NCI-H2171 treated with DMSO at 0.1 percent for 48 hours (cell line): ENCODE measurements around the gene C7orf57.

Experiments used
- DNase-seq: peaks from one replicate; lab custom pipeline; 2025; lab: John Stamatoyannopoulos, UW

Gene C7orf57

GRCh38 chr7:48085433-48085791 lies 50.1 kb downstream of the C7orf57 start:
- DNase-seq: no peak

- no peak for DNase-seq
Measured at GRCh38 chr7:48085942-48086341, 50.6 kb downstream of the C7orf57 start.

- DNase-seq: no peak
Measured at GRCh38 chr7:48087349-48087748, 52.0 kb downstream of the C7orf57 start.

GRCh38 chr7:48088559-48089045 lies 53.3 kb downstream of the C7orf57 start:
- DNase-seq: peak; percentile 90

- peak; percentile 78 for DNase-seq
Measured at GRCh38 chr7:48089046-48090003, 54.0 kb downstream of the C7orf57 start, which contains the start of gene UPP1. Gene UPP1, plus strand, starts transcription at chr7:48089265. Its CDS starts 5,519 bp downstream, at chr7:48094784.

GRCh38 chr7:48090095-48090805 lies 54.9 kb downstream of the C7orf57 start:
- DNase-seq: no peak

GRCh38 chr7:48091506-48092433 lies 56.4 kb downstream of the C7orf57 start:
- DNase-seq: no peak

GRCh38 chr7:48094861-48095293 lies 59.5 kb downstream of the C7orf57 start:
- no peak for DNase-seq

GRCh38 chr7:48096273-48096672 lies 60.9 kb downstream of the C7orf57 start:
- DNase-seq: no peak

- DNase-seq: no peak
Measured at GRCh38 chr7:48097521-48098231, 62.3 kb downstream of the C7orf57 start.

GRCh38 chr7:48098846-48099245 lies 63.5 kb downstream of the C7orf57 start:
- no peak for DNase-seq

GRCh38 chr7:48099781-48100180 lies 64.4 kb downstream of the C7orf57 start:
- no peak for DNase-seq

- DNase-seq: no peak
Measured at GRCh38 chr7:48101352-48101751, 66.0 kb downstream of the C7orf57 start.

- no peak for DNase-seq
Measured at GRCh38 chr7:48101968-48102367, 66.6 kb downstream of the C7orf57 start.

- DNase-seq: no peak
Measured at GRCh38 chr7:48102530-48102929, 67.2 kb downstream of the C7orf57 start.

GRCh38 chr7:48105045-48105444 lies 69.7 kb downstream of the C7orf57 start:
- no peak for DNase-seq

GRCh38 chr7:48106906-48107659 lies 71.7 kb downstream of the C7orf57 start:
- no peak for DNase-seq

- no peak for DNase-seq
Measured at GRCh38 chr7:48107926-48108472, 72.7 kb downstream of the C7orf57 start.

- no peak for DNase-seq
Measured at GRCh38 chr7:48108959-48109847, 73.9 kb downstream of the C7orf57 start.
